Thymus (tissue), 11 donors: ENCODE results near the gene BASP1. TPM values are rescaled to one million over a fixed set of nuclear protein-coding genes. Genes with fewer than 3 reads are reported as not detected.
"Not testable (repeated sequence)": the region's sequence is repeated elsewhere in the genome, so short reads cannot be mapped to it uniquely, and the experiment has no call there.

Source experiments
- DNase-seq, 9 donors: peaks; one replicate each; pipeline ENCODE4 v3.0.0-alpha.2; 2013; ENCODE audit warnings: low spot score in 9 of 9, low read depth in 6 of 9, missing footprints in 1 of 9
- H3K27ac ChIP-seq, 2 donors: one replicate each; pipeline ENCODE4 v1.5.1; 2013; ENCODE audit warnings: control low read depth in 1 of 2, low read depth in 1 of 2, low read length in 1 of 2, mild to moderate bottlenecking in 1 of 2, moderate library complexity in 1 of 2
- H3K27me3 ChIP-seq, 2 donors: one replicate each; pipeline ENCODE4 v1.5.1; 2013; ENCODE audit warnings: low read length in 1 of 2; ENCODE audit not compliant: control insufficient read depth in 2 of 2, insufficient read depth in 1 of 2
- H3K36me3 ChIP-seq, 2 donors: one replicate each; pipeline ENCODE4 v1.5.1; 2013; ENCODE audit warnings: low read length in 1 of 2, mild to moderate bottlenecking in 1 of 2, moderate library complexity in 1 of 2; ENCODE audit not compliant: control insufficient read depth in 2 of 2, insufficient read depth in 2 of 2
- H3K4me1 ChIP-seq, 2 donors: one replicate each; pipeline ENCODE4 v1.5.1; 2013; ENCODE audit warnings: low read length in 2 of 2; ENCODE audit not compliant: control insufficient read depth in 2 of 2, insufficient read depth in 2 of 2
- H3K4me3 ChIP-seq, 2 donors: one replicate each; pipeline ENCODE4 v1.5.1; 2013; ENCODE audit warnings: low read length in 2 of 2, control low read depth in 1 of 2, mild to moderate bottlenecking in 1 of 2
- H3K9me3 ChIP-seq, 2 donors: one replicate each; pipeline ENCODE4 v1.5.1; 2013; ENCODE audit warnings: low read length in 1 of 2, mild to moderate bottlenecking in 1 of 2; ENCODE audit not compliant: control insufficient read depth in 2 of 2, insufficient read depth in 1 of 2
- WGBS: extraction: QIAGEN DNeasy Blood & Tissue Kit; methylation state at CpG from one replicate; pipeline ENCODE4 v1.1.7; 2013; 5-methylcytosine and 5-hydroxymethylcytosine counted together
- polyA plus RNA-seq: library from polyadenylated mRNA; stranded (reverse); fragments of 200-250 nt; gene quantifications from one replicate; pipeline ENCODE4 v1.2.3, GENCODE V29; 2013
- total RNA-seq: library from RNA; stranded (reverse); fragments of 120-200 nt; gene quantifications from one replicate; pipeline ENCODE4 v1.2.4, GENCODE V29; 2013
- donor health status: healthy.

Gene BASP1
- total and polyA plus RNA-seq, 2 donors: 24.3 to 53.5 TPM

DNA sequence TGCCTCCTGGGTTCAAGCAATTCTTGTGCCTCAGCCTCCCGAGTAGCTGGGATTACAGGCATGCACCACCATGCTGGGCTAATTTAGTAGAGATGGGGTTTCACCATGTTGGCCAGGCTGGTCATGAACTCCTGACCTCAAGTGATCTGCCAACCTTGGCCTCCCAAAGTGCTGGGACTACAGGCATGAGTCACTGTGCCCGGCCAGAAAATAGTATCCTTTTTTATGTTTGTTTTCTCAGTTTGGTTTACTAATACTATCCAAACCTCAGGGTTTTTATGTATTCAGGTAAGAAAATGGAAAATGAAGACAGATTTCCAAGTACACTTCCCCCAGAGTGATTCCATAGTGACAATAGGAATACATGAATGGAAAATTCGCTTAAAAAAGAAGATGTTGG lies 101.7 kb downstream of the BASP1 start:
- H3K27ac ChIP-seq, H3K36me3 ChIP-seq, DNase-seq, H3K4me3 ChIP-seq, H3K4me1 ChIP-seq, H3K9me3 ChIP-seq, H3K27me3 ChIP-seq: not testable (repeated sequence)
- 93% methylated on average over 3 of the region's 3 CpGs for WGBS

DNA sequence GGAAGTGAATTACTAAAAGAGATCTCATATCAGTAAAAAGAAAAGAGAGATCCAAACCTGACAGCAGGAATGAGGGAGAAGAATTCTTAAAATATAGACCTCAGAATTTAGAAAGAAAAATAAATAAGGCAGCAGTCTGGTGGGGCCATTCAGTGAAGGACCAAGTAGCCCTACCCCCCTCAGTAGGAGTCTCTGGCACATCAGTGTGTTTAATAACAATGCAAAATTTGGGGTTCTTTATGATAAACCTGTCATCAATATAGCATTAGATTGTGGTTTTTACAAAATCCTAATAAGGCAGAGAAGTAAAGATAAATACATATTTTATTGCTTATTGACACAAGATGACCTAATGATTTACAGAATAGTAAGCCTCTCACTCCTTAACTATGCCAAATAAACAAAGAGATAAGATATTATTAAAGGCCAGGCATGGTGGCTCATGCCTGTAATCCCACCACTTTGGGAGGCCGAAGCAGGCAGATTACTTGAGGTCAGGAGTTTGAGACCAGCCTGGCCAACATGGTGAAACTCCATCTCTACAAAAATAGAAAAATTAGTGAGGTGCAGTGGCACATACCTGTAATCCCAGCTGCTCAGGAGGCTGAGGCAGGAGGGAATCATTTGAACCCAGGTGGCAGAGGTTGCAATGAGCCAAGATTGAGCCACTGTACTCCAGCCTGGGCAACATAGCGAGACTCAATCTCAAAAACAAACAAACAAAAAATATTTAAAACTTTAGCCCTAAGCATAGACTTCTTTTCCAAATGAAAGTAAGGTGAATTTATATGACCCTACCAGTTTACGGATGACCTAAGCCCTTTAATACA lies 108.6 kb downstream of the BASP1 start:
- 94% methylated on average over 3 of the region's 3 CpGs for WGBS
- no peaks in the 10 kb centered on the region for H3K9me3 ChIP-seq

More for the DNA sequence above, 108.6 kb downstream of the BASP1 start:
- no peaks in the 10 kb centered on the region for H3K4me1 ChIP-seq
- DNase-seq: no peak
- no peaks in the 10 kb centered on the region for H3K36me3 ChIP-seq
- H3K27ac ChIP-seq: no peak overlapping the region
- no peaks in the 10 kb centered on the region for H3K27me3 ChIP-seq
- H3K4me3 ChIP-seq: no peak overlapping the region
